ENCODE measurements around the gene PAX4.

The PAX4 gene

GRCh38 chr7:127618042-127618441 is at the start of gene PAX4:
PAX4 (minus strand) TSS chr7:127618142; CDS start chr7:127615928, 2,214 bp downstream.
- peaks cover 43% of the 10 kb centered on the region for H3K27me3 ChIP-seq (ENCODE audit: low read depth, low read length)
- no peak within 1 kb of the TSS for H2AFZ ChIP-seq (ENCODE audit: low read depth, low read length)
- H3K79me2 ChIP-seq (ENCODE audit: low read length), result no peaks in the 10 kb centered on the region
- H3K9me3 ChIP-seq (ENCODE audit: insufficient read depth, low read length), result no peaks in the 10 kb centered on the region
- H3K27ac ChIP-seq (ENCODE audit: low read length), result no peak within 1 kb of the TSS
- no peak within 1 kb of the TSS for H3K4me2 ChIP-seq (ENCODE audit: low read length)
- no peaks in the 10 kb centered on the region for H3K36me3 ChIP-seq (replicated peaks; ENCODE audit: low read depth, low read length)
- H3K4me1 ChIP-seq (ENCODE audit: low read length), result no peaks in the 10 kb centered on the region
- no peaks in the 10 kb centered on the region for H4K20me1 ChIP-seq (ENCODE audit: insufficient read depth, low read length)
- H3K9ac ChIP-seq (ENCODE audit: low read length), result no peak within 1 kb of the TSS
- TF ChIP-seq CTCF (IDR thresholded peaks at IDR 0.05; ENCODE audit: low read depth, low read length) (no peak), EZH2phosphoT487 (IDR thresholded peaks at IDR 0.05; ENCODE audit: low read depth) (no peak)
- no peak within 1 kb of the TSS for H3K4me3 ChIP-seq (ENCODE audit: low read length)

- H3K27me3 ChIP-seq (ENCODE audit: low read depth, low read length), result no peaks in the 10 kb centered on the region
- no peak overlapping the region for H3K4me3 ChIP-seq (ENCODE audit: low read length)
- no peak overlapping the region for H2AFZ ChIP-seq (ENCODE audit: low read depth, low read length)
- peaks cover 26% of the 10 kb centered on the region for H3K4me1 ChIP-seq (ENCODE audit: low read length)
- H3K27ac ChIP-seq (ENCODE audit: low read length), result peak overlapping the region; percentile 43; the same call in 1 of the 2 replicates
- peaks cover 100% of the 10 kb centered on the region for H3K79me2 ChIP-seq (ENCODE audit: low read length)
- no peak overlapping the region for H3K9ac ChIP-seq (ENCODE audit: low read length)
- peak overlapping the region; percentile 15; the same call in 1 of the 2 replicates for H3K4me2 ChIP-seq (ENCODE audit: low read length)
- peaks cover 91% of the 10 kb centered on the region for H4K20me1 ChIP-seq (ENCODE audit: insufficient read depth, low read length)
- TF ChIP-seq CTCF (IDR thresholded peaks at IDR 0.05; ENCODE audit: low read depth, low read length), result no peak
- TF ChIP-seq EZH2phosphoT487 (IDR thresholded peaks at IDR 0.05; ENCODE audit: low read depth), result no peak
- no peaks in the 10 kb centered on the region for H3K9me3 ChIP-seq (ENCODE audit: insufficient read depth, low read length)
- H3K36me3 ChIP-seq (replicated peaks; ENCODE audit: low read depth, low read length), result peaks cover 46% of the 10 kb centered on the region
Observed at GRCh38 chr7:127667017-127667670, 49.2 kb upstream of the PAX4 start.

GRCh38 chr7:127666602-127667001 is 48.7 kb upstream of the PAX4 start:
- Histone ChIP-seq H3K27me3 (ENCODE audit: low read depth, low read length) (no peaks in the 10 kb centered on the region), H3K4me2 (ENCODE audit: low read length) (peak overlapping the region; percentile 15; the same call in 1 of the 2 replicates), H3K79me2 (ENCODE audit: low read length) (peaks cover 100% of the 10 kb centered on the region), H2AFZ (ENCODE audit: low read depth, low read length) (no peak overlapping the region), H3K36me3 (replicated peaks; ENCODE audit: low read depth, low read length) (peaks cover 45% of the 10 kb centered on the region), H3K4me3 (ENCODE audit: low read length) (no peak overlapping the region), H3K27ac (ENCODE audit: low read length) (peak overlapping the region; percentile 12; the same call in 1 of the 2 replicates), H3K4me1 (ENCODE audit: low read length) (peaks cover 26% of the 10 kb centered on the region), H4K20me1 (ENCODE audit: insufficient read depth, low read length) (peaks cover 91% of the 10 kb centered on the region), H3K9me3 (ENCODE audit: insufficient read depth, low read length) (no peaks in the 10 kb centered on the region), H3K9ac (ENCODE audit: low read length) (no peak overlapping the region)
- TF ChIP-seq EZH2phosphoT487 (IDR thresholded peaks at IDR 0.05; ENCODE audit: low read depth) (no peak), CTCF (IDR thresholded peaks at IDR 0.05; ENCODE audit: low read depth, low read length) (no peak)

- Histone ChIP-seq H2AFZ (ENCODE audit: low read depth, low read length) (no peak overlapping the region), H3K4me3 (ENCODE audit: low read length) (no peak overlapping the region), H3K9ac (ENCODE audit: low read length) (no peak overlapping the region), H3K36me3 (replicated peaks; ENCODE audit: low read depth, low read length) (peaks cover 44% of the 10 kb centered on the region), H3K4me2 (ENCODE audit: low read length) (no peak overlapping the region), H3K27me3 (ENCODE audit: low read depth, low read length) (no peaks in the 10 kb centered on the region), H3K4me1 (ENCODE audit: low read length) (peaks cover 26% of the 10 kb centered on the region), H4K20me1 (ENCODE audit: insufficient read depth, low read length) (peaks cover 91% of the 10 kb centered on the region), H3K27ac (ENCODE audit: low read length) (no peak overlapping the region), H3K79me2 (ENCODE audit: low read length) (peaks cover 100% of the 10 kb centered on the region), H3K9me3 (ENCODE audit: insufficient read depth, low read length) (no peaks in the 10 kb centered on the region)
- TF ChIP-seq CTCF (IDR thresholded peaks at IDR 0.05; ENCODE audit: low read depth, low read length) (no peak), EZH2phosphoT487 (IDR thresholded peaks at IDR 0.05; ENCODE audit: low read depth) (no peak)
Observed at GRCh38 chr7:127665922-127666321, 48.0 kb upstream of the PAX4 start.

Data from OCI-LY3 (cell line).